ENCODE data around the gene CSNK1E.

Gene CSNK1E

GRCh38 chr22:38352436-38352835 lies 35.2 kb upstream of the CSNK1E start:
- TF ChIP-seq CTCF (IDR thresholded peaks at IDR 0.05; ENCODE audit: low read length, missing control alignments) = no peak
- no peak for DNase-seq (ENCODE audit: low read depth)

DNA sequence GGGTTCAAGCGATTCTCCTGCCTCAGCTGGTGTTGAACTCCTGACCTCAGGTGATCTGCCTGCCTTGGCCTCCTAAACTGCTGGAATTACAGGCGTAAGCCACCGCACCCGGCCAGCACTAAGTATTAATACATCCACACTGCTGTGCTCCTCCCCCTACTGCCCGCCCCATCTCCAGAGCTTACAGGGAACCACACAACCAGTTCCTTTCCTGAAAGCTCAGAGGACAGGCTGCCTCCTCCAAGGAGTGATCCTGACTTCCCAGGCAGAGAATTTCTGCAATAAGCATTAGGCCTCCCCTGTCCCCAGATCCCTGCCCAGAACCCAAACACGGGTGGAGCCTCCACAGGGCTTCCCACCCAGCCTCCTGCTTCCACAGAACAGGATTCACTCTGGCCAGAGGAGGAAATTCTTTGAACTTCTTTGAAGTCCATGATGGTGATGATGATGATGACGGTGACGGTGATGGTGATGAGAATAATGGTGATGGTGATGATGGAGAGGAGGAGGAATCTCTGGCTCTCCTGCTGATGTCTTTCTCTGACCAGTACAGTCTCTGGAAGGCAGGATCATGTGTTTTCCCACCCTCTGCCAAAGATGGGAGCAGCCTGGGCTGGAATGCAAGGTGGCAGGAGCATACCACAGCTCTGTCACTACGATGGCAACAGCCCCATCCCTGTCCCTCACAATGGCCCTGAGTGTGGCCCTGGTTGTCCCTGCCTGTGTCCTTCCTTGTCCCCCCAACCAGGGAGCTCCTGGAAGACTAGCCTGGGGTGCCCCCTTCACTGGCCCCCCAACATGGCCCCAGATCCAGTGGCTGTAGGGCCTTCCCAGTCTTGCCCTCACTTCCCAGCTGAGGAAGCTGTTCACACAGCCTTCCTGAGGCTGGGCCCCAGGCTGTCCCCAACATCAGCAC lies 33.5 kb upstream of the CSNK1E start:
- no peak for TF ChIP-seq CTCF (IDR thresholded peaks at IDR 0.05; ENCODE audit: low read length, missing control alignments)
- H3K4me3 ChIP-seq (replicated peaks; ENCODE audit: low read depth, low read length) = no peak overlapping the region
- DNase-seq (ENCODE audit: low read depth) = no peak

More at GRCh38 chr22:38352436-38352835, 35.2 kb upstream of the CSNK1E start:
- no peak overlapping the region for H3K4me3 ChIP-seq (replicated peaks; ENCODE audit: low read depth, low read length)

- TF ChIP-seq CTCF (IDR thresholded peaks at IDR 0.05; ENCODE audit: low read length, missing control alignments) = no peak
- H3K4me3 ChIP-seq (replicated peaks; ENCODE audit: low read depth, low read length) = no peak overlapping the region
- no peak for DNase-seq (ENCODE audit: low read depth)
Measured at GRCh38 chr22:38348751-38349496, 31.7 kb upstream of the CSNK1E start.

- no peak overlapping the region for H3K4me3 ChIP-seq (replicated peaks; ENCODE audit: low read depth, low read length)
- DNase-seq (ENCODE audit: low read depth) = no peak
- no peak for TF ChIP-seq CTCF (IDR thresholded peaks at IDR 0.05; ENCODE audit: low read length, missing control alignments)
Measured at GRCh38 chr22:38347944-38348750, 30.9 kb upstream of the CSNK1E start.

GRCh38 chr22:38347181-38347943 lies 30.1 kb upstream of the CSNK1E start:
- TF ChIP-seq CTCF (IDR thresholded peaks at IDR 0.05; ENCODE audit: low read length, missing control alignments) = no peak
- no peak overlapping the region for H3K4me3 ChIP-seq (replicated peaks; ENCODE audit: low read depth, low read length)
- DNase-seq (ENCODE audit: low read depth) = no peak

DNA sequence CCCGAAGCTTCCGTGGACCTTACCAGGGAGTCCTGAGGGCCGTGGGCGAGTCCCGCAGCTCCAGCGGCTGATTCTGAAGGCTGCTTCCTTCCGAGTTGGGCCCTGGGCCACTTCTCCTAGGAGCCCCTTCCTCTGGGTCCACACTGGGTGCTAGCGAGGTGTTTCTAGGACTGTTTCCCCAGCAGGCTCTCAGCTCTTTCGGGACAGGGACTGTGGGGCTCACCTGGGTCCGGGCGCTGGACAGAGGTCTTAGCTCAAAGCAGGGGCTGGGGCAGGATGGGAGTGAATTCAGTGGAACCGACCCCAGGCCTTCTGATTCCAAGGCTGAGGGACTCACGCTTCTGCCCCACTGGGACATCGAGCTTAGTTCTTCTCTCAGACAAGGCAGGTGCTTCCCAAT lies 29.3 kb upstream of the CSNK1E start:
- TF ChIP-seq CTCF (IDR thresholded peaks at IDR 0.05; ENCODE audit: low read length, missing control alignments) = no peak
- H3K4me3 ChIP-seq (replicated peaks; ENCODE audit: low read depth, low read length) = no peak overlapping the region
- no peak for DNase-seq (ENCODE audit: low read depth)
